ENCODE results near the gene CDYL. TPM values are rescaled to one million over a fixed set of nuclear protein-coding genes. Genes with fewer than 3 reads are reported as not detected.
A peak's percentile ranks its signal among the peaks of the same experiment; 100 is the strongest.

CDYL gene
- polyA plus RNA-seq, 1 of the 3 experiments (the other 2 are of a cell fraction): 13.3 TPM

DNA sequence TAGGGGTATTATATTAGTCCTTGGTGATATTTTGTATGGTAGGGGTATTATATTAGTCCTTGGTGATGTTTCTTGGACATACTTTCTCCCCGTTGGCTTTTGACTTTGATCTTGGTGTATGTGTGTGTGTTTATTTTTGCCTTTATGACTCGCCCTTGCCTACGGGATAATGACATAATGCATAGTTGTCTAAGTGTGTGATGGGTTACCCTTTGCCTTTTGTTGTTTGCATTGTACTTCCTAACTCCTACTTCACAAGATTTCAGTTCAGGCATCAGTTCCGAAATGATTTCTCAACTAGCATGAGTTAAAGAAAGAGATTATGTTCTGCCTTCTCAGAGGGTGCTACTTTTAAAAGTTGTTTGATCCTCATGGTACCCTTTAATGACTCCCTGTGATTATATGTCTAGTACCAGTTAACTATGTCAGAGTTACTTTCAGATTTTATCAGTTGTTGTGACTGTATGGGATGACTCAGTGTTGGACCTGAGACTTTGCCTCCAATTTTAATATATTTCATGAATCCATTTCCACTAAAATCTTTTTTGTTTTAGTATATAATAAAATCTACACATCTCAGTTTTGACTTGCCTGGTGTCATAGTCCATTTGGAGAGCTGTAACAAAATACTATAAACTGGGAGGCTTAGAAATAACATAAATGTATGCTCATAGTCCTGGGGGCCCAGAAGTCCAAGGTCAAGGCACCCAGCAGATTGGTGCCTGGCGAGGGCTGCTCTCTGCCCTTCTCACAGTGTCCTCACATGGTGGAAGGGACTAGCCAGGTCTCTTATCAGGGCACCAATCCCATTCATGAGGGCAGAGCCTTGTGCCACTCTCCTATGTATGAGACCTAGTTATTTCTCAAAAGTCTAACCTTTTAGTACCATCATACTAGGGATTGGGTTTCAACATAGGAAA, 34.1 kb downstream of the CDYL start:
- H3K27ac ChIP-seq (ENCODE audit: low read depth in 2 of 2, low read length in 1 of 2): peak overlapping the region in 1 of 2 experiments; percentile 51; a peak in 2 of 4 replicates

More for the DNA sequence above, 34.1 kb downstream of the CDYL start:
- Histone ChIP-seq H3K9me3 (no peaks in the 10 kb centered on the region), H3K9me2 (no peaks in the 10 kb centered on the region), H3K36me3 (replicated peaks in 1 of 2; ENCODE audit: control insufficient read depth in 1 of 2, insufficient read depth in 2 of 2, low read length in 1 of 2) (no peaks in the 10 kb centered on the region), H3K79me2 (ENCODE audit: insufficient read depth) (peaks cover 89% of the 10 kb centered on the region), H3K4me2 (no peak overlapping the region), H3K9ac (no peak overlapping the region), H3K4me3 (ENCODE audit: low read depth in 2 of 2, low read length in 1 of 2) (no peak overlapping the region), H2AFZ (ENCODE audit: low read depth) (no peak overlapping the region), H3F3A (replicated peaks; ENCODE audit: insufficient read depth) (peaks cover 9% of the 10 kb centered on the region), H3K4me1 (ENCODE audit: control insufficient read depth in 1 of 2, insufficient read depth in 2 of 2, low read depth in 1 of 2, low read length in 1 of 2) (peaks cover 0 to 5% of the 10 kb centered on the region in 2 experiments; a peak in 1 of 4 replicates), H4K20me1 (ENCODE audit: insufficient read depth) (peaks cover 52% of the 10 kb centered on the region), H3K27me3 (ENCODE audit: insufficient read depth) (no peaks in the 10 kb centered on the region)
- TF ChIP-seq TEAD4 (IDR thresholded peaks at IDR 0.05; ENCODE audit: borderline replicate concordance, insufficient read depth): no peak
- no peak for TF ChIP-seq RFX5 (IDR thresholded peaks at IDR 0.05; ENCODE audit: low read length)
- no peak for TF ChIP-seq FOSL2 (IDR thresholded peaks at IDR 0.05; ENCODE audit: borderline replicate concordance, low read depth)
- TF ChIP-seq, protein P1, sequence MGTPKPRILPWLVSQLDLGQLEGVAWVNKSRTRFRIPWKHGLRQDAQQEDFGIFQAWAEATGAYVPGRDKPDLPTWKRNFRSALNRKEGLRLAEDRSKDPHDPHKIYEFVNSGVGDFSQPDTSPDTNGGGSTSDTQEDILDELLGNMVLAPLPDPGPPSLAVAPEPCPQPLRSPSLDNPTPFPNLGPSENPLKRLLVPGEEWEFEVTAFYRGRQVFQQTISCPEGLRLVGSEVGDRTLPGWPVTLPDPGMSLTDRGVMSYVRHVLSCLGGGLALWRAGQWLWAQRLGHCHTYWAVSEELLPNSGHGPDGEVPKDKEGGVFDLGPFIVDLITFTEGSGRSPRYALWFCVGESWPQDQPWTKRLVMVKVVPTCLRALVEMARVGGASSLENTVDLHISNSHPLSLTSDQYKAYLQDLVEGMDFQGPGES (IDR thresholded peaks at IDR 0.05; ENCODE audit: low read depth, low read length): no peak
- TF ChIP-seq, protein P2, sequence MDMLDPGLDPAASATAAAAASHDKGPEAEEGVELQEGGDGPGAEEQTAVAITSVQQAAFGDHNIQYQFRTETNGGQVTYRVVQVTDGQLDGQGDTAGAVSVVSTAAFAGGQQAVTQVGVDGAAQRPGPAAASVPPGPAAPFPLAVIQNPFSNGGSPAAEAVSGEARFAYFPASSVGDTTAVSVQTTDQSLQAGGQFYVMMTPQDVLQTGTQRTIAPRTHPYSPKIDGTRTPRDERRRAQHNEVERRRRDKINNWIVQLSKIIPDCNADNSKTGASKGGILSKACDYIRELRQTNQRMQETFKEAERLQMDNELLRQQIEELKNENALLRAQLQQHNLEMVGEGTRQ (IDR thresholded peaks at IDR 0.05; ENCODE audit: borderline replicate concordance, low read depth, low read length): no peak
- no peak for TF ChIP-seq RXRA (IDR thresholded peaks at IDR 0.05; ENCODE audit: borderline replicate concordance, low read depth)
- TF ChIP-seq, protein P3, sequence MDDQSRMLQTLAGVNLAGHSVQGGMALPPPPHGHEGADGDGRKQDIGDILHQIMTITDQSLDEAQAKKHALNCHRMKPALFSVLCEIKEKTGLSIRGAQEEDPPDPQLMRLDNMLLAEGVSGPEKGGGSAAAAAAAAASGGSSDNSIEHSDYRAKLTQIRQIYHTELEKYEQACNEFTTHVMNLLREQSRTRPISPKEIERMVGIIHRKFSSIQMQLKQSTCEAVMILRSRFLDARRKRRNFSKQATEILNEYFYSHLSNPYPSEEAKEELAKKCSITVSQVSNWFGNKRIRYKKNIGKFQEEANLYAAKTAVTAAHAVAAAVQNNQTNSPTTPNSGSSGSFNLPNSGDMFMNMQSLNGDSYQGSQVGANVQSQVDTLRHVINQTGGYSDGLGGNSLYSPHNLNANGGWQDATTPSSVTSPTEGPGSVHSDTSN (IDR thresholded peaks at IDR 0.05): no peak
- TF ChIP-seq NFIC (IDR thresholded peaks at IDR 0.05; ENCODE audit: borderline replicate concordance): no peak
- TF ChIP-seq, protein P4, sequence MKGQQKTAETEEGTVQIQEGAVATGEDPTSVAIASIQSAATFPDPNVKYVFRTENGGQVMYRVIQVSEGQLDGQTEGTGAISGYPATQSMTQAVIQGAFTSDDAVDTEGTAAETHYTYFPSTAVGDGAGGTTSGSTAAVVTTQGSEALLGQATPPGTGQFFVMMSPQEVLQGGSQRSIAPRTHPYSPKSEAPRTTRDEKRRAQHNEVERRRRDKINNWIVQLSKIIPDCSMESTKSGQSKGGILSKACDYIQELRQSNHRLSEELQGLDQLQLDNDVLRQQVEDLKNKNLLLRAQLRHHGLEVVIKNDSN (IDR thresholded peaks at IDR 0.05; ENCODE audit: borderline replicate concordance, low read depth): no peak
- no peak for TF ChIP-seq RCOR1 (IDR thresholded peaks at IDR 0.05; ENCODE audit: low read length)
- TF ChIP-seq TCF12 (IDR thresholded peaks at IDR 0.05): no peak
- TF ChIP-seq YY1 (IDR thresholded peaks at IDR 0.05; ENCODE audit: low read depth): no peak
- TF ChIP-seq RAD21 (IDR thresholded peaks at IDR 0.05; ENCODE audit: low read length): no peak
- TF ChIP-seq FOXM1 (IDR thresholded peaks at IDR 0.05; ENCODE audit: low read depth): no peak
- no peak for TF ChIP-seq GATA2 (CRISPR knock-in tag; IDR thresholded peaks at IDR 0.05)
- TF ChIP-seq SMC3 (IDR thresholded peaks at IDR 0.05; ENCODE audit: low read depth, low read length): no peak
- TF ChIP-seq MXI1 (IDR thresholded peaks at IDR 0.05; ENCODE audit: low read depth, low read length): no peak
- no peak for TF ChIP-seq MEF2A (IDR thresholded peaks at IDR 0.05; ENCODE audit: borderline replicate concordance, low read depth)
- ChIA-PET POLR2A (no interaction called here), CTCF (interaction anchor here (1.8 kb wide), 1 partner anchor 8 kb away, joined by 4 read pairs; no protein-coding TSS in a partner anchor)
- no peak for DNase-seq
- WGBS (ENCODE audit: low lambda C conversion rate): 71% methylated on average over 5 of the region's 5 CpGs
